ENCODE results near the gene RCAN2.
A peak's percentile ranks its signal among the peaks of the same experiment; 100 is the strongest.

Gene RCAN2

GRCh38 chr6:46254331-46254730 lies 236.9 kb downstream of the RCAN2 start:
- DNase-seq (ENCODE audit: low spot score) = no peak

- DNase-seq (ENCODE audit: low spot score) = no peak
Observed at GRCh38 chr6:46251583-46252339, 239.5 kb downstream of the RCAN2 start.

DNA sequence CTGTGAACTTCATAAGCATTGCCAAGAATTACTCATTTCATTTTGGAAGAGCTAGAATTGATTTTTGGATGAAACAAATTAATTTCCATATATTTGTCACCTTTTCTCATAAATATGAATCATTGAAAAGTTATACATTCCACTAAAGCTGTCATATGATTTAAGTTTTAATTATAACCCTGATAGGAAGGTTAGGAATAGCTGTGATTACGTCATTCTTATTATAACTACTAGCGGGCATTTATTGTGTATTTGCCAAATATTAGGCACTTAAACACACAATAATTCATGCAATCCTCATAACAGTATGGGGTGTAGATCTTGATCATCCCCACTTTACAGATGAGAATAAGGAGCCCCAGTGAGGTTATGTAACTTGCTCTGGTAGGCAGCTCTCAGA lies 243.1 kb downstream of the RCAN2 start:
- DNase-seq (ENCODE audit: low spot score) = no peak

DNA sequence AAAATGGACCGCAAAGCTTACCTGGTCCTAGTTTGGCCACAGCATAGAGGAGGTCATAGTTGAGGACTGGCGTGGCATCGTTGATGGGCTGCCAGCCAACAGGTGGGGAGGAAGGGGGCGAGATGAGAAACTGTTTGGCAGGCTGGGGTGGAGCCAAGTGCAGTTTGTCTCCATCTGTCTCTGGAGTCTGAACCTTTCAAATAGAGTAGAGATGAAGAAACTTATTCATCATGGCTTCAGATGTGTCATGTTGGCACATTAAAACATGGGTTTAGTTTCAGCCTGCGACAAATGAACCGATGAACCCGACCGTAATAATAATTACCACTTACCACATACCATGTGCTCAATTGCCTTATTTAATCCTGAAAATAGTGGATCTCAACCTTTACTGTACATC lies 244.5 kb downstream of the RCAN2 start:
- no peak for DNase-seq (ENCODE audit: low spot score)

- no peak for DNase-seq (ENCODE audit: low spot score)
Observed at GRCh38 chr6:46246081-46246480, 245.2 kb downstream of the RCAN2 start.

DNA sequence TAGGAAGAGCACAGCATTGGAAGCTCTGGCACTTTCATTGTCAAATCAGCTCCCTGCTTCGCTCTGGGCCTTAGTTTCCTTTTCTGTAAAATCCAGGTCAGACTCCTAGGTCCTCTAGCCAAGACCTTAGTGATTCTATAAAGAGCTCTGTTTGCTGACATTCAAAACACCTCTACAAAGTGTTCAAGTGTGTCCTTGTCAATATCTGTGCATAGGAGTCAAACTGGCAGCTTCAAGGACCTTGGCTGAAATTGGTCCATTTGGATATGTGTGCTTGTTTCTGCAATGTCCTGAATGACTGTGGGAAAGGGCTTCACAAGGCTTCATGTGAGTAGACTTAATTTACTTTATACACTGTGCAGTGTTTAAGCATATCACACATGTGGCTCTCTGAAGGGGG lies 246.6 kb downstream of the RCAN2 start:
- DNase-seq (ENCODE audit: low spot score) = no peak

- DNase-seq (ENCODE audit: low spot score) = no peak
Observed at GRCh38 chr6:46243754-46244153, 247.5 kb downstream of the RCAN2 start.

- no peak for DNase-seq (ENCODE audit: low spot score)
Observed at GRCh38 chr6:46242921-46243320, 248.3 kb downstream of the RCAN2 start.

DNA sequence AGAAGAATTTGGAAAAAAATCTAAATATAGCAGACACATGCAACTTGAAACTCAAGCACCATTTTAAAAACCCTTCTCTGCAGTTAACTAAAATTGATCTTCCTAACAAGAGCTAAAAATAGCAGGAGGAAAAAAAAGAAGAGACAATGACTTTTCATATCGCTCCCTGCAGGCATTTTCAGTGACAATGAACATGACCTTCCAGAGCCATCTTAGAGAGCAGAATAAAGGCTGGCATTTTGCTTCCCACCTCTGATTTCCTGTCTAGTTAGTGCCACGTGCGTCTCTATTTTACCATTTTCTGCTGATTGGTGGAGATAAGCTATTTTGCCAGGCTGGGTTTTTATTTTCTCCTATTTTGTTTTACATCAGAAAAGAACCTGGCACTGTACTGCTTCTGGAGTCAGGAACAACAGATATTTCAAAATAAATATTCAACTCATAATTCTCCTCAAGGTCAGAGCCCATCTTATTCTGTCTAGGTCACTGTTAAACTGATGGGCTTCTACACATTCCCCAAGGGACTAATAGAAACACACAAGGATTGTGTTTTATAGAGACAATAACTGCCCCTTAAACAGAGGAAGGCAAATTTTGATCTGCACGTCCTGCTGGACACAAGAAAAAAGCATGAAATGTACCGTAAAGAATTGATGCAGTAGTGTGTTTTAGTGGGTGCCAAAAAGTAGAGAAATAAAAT lies 250.2 kb downstream of the RCAN2 start:
- DNase-seq (ENCODE audit: low spot score) = no peak

GRCh38 chr6:46236752-46237151 lies 254.5 kb downstream of the RCAN2 start:
- DNase-seq (ENCODE audit: low spot score) = no peak

DNA sequence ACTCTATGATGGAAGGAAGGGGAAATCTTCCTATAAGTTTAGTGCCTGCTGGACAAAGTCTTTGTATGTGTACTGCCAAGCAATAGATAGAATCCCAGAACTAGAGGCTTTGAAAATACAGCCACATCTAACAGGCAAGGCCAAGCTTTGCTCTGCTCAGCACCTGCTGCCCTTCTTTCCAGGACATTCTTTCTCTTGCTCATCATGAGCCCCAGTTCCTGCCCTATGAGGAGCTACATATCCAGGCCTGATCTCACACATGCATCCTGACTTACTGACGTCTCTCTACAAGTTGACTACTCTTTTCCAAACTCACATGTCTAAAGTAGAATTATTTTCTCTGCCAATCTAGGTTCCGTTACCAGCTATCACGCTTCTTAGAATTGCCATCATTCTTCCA lies 256.0 kb downstream of the RCAN2 start:
- no peak for DNase-seq (ENCODE audit: low spot score)

- no peak for DNase-seq (ENCODE audit: low spot score)
Observed at GRCh38 chr6:46234700-46235099, 256.5 kb downstream of the RCAN2 start.

GRCh38 chr6:46234156-46234556 lies 257.1 kb downstream of the RCAN2 start:
- no peak for DNase-seq (ENCODE audit: low spot score)

DNA sequence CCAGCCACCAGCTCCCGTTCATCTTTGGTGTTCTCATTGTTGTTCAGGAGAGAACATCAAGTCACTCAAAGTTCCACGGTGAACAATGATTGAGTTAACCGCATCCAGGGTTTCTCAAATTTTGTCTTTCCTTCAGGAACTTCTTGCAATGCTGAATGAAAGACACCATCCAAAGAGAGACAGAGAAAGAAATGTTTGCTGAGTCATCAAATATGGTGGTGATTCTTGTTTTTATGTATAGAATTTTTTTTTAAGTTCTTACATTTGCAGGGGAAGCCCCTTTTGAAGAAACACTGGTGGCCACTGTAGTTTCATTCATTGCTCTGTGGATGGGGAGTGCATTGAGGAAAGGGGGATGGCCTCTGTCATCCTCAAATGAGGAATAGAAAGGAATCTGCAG lies 258.1 kb downstream of the RCAN2 start:
- no peak for DNase-seq (ENCODE audit: low spot score)

GRCh38 chr6:46222286-46222685 lies 269.0 kb downstream of the RCAN2 start:
- DNase-seq (ENCODE audit: low spot score) = no peak

DNA sequence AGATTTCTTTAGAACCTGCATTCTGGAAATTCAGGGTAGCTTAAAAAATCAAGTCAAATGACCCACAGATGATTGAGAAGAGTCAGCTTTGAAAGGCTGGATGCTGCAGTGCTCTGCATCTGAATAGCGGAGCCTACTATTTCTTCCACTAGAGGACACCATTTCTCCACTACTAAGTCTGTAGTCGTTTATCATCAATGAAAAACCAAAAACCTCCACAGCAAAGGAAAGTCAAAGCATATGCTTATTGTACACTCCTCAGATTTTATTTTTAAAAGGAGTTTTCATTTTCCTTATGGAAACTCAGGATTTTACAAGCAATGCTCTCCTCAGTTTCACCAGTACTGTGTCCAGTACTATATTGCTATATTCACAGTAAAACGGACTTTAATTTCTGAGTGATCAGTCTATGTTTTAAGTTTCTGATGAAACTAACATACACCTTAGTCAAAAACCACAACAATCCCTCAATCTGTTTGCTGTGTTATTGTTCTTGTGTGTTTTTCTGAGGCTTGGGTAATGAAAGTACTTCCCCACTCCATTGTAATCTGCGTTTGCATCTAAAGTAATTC lies 269.9 kb downstream of the RCAN2 start:
- DNase-seq (ENCODE audit: low spot score) = peak; percentile 26

DNA sequence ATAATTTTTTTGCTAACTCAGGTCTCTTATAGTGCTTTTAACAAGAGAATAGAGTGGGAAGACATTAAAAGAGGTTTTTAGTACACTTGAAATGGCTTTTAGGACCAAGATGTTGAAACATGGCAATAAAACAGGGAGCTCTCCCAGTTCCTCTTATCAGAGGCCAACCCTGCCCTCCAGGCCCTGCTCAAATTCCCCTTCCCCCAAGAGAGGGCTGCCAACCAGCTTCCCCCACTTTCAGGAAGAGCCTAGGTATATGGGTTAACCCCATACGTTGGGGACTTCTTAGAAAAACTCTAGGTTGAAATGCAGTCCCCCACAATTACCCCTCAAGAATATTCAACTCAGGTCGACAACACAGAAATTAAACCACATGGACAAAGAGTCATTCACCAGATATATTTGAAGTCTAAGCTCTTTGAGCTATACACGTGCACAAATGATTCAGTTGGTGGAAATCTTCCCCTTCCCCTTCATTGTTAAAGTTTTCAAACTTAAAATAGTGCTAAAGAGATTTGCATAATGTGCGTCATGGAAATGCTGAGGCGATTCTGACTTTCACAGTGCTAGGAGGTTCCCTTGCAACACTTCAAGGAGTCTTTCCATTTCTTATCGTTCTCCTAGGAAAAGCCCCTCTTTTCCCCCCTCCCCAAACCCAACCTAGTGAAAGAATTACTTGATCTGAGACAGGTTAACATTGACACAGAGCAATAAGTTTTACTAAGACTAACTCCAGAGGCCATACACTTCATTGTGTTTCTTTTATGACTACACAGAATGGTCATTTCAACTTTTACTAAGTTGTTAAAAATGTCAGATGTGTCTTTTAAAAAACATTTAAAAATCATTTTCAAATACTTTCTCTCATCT lies 270.7 kb downstream of the RCAN2 start:
- no peak for DNase-seq (ENCODE audit: low spot score)

DNA sequence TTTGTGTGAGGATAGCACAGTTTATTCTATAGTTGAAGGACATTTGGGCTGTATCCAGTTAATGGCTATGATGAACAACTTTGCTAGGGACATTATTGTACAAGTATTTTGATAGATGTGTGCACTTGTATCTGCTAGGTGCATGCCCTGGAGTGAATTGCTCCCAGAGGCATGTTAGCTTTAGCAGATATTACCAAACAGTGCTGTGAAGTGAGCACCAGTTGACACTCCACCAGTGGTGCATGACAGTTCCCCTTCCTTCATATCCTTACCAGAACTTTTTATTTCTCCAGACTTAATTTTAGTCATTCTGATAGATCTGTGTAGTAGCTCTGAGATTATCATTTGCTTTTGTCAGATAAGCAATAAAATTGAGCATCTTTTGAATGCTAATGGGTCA lies 271.6 kb downstream of the RCAN2 start:
- DNase-seq (ENCODE audit: low spot score) = no peak

DNA sequence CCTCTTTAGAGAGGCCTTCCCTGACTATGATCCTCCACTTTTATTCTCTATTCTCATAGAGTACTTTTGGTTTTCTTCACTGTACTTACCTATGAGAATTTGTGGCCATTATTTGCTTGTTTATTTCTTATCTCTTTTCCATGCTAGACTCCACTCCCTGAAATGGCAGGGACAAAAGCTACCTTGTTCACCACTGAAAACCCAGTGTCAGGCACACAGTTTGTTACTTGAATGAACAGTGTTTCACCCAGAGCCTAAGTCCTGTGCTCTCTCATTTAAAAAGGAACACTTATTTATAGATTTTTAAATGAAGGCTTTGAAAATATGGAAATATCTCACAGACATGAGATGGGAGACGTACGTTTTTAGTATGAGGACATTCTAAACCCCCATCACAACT lies 272.8 kb downstream of the RCAN2 start:
- no peak for DNase-seq (ENCODE audit: low spot score)

DNA sequence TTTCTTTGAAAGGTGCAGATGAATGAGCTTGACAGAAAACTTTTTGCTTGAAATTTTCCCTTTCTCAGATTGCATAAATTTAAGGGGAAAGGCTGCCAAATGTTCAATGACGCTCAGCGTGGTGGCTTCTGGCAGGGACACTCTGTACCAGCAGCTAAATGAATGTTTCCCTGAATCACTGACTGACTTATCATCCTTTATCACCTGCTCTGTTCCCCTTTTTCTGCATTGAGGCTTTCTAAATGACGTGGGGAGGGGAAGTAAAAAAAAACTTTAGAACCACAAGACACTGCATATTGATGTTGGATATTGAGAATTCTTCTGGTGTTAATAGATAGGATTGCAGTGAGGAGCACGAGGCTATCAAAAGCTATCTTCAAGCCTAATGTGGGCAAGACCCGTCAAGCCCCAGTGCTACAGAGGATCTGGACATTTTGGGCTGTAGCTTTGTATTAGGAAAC lies 273.5 kb downstream of the RCAN2 start:
- DNase-seq (ENCODE audit: low spot score) = no peak

DNA sequence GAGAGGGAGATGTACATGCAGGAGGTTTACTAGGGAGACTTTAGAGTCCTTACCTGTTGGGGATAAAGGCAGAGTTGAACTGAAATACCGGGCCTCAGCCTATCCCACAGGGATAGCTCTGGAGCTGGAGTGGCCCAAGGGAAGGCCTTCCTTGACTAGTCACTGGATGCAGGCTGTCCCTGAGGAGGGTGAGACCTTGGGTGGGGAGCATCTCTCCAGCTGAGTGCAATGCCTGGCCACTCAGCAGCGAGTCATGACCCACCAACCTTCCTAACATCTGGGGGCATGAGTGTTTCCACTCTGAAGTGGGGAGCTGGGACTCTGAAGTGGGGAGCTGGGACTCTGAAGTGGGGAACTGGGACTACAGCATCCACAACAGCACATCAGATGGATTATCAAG lies 274.4 kb downstream of the RCAN2 start:
- no peak for DNase-seq (ENCODE audit: low spot score)

GRCh38 chr6:46215777-46216176 lies 275.5 kb downstream of the RCAN2 start:
- no peak for DNase-seq (ENCODE audit: low spot score)
